ENCODE results near the gene KRTAP5-2. TPM values are rescaled to one million over a fixed set of nuclear protein-coding genes. Genes with fewer than 3 reads are reported as not detected.

The KRTAP5-2 gene
- total RNA-seq, 1 experiment from 2014 or later = 0.26 TPM

DNA sequence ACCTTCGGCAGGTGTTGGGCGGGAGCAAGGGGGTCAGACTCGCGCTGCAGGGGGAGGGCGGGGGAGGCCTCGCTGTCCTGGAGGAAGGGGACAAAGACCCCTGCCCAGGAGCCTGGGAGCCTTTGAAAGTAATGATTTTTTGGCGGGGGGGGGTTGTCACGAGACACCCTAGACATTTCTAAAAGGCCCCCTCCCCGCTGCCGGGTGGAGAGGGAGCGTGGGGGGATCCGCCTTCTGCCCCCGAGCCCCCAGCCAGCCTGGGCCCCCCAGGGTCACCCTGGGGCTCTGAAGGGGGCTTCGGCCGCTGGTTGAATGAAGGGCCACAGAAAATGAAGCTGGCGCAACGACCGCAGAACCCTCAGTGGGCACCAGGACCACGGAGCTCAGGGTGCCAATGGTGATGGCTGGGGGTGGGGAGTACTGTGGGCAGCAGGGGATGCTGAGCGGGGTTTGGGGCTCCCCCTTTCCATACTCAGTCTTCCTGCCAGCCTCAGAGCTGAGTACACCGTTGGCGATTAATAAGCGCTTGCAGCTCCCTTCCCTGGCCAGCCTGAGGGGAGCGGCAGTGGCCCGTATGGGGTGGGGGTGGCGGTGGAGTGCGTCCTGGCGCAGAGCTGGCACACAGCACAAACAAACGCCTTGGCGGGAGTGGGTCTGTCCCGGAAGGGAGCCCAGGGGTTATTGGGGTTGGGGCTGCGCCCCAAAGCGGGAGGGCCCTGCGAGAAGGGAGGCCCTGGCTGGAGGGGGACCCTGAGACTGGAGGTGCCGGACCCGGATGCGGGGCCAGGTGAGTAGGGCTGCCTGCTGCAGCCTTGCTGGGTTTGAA is 24.8 kb downstream of the KRTAP5-2 start:
- DNase-seq (ENCODE audit: low read depth, low spot score) = no peak
- in situ Hi-C loops (cut with HindIII; ENCODE audit: low pct_unique_long_range_greater_than_20kb, low sequenced_read_pairs) = no loop called here

DNA sequence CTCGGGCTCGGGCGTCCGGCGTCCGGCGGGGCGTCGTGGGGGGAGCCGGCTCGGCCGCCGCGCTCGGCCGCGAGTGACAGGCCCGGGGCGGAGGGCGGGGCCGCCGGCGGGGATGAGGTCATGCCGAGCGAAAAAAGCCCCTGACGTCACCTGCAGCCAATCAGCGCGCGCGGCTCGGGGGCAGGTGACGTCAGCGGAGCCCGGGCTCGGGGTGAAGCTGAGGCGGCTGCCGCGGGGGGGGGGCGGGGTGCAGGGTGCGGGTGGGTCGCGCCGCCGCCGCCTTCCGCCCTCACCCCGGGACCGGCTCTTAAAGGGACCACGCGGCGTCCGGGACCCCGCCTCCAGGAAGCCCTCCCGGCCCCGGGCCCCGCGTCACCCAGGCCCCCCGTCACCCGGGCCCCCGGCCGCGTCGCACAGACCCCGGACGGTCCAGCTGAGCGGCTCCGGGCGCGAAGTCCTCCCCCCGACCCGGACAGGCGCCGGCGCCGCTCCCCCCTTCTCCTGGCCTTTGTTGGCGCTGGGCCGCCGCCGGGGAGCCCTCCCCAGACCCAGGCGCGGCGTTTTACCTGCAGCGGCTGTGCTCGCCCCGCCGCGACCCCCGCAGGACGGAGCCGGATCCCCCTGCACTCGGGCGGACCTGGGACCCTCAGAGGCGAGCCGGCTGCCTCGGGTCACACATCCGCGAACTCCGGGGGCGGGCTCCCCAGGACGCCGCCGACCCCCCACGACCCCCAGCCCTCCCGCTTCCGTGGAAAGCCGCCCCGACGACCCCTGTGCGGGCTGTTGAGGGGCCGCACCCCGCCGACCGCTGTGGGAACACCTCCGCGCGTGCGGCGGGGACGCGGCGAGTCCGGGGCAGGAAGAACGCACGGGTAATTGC is 25.7 kb downstream of the KRTAP5-2 start, which contains the start of gene DUSP8:
Gene DUSP8 (minus strand): TSS at position 75 of the 880 bp plus-strand sequence. CDS start 6,445 bp downstream, outside the sequence.
- DNase-seq (ENCODE audit: low read depth, low spot score) = peak; percentile 67
- in situ Hi-C loops (cut with HindIII; ENCODE audit: low pct_unique_long_range_greater_than_20kb, low sequenced_read_pairs) = no loop called here

GRCh38 chr11:1571760-1572196 is 26.3 kb downstream of the KRTAP5-2 start:
- DNase-seq (ENCODE audit: low read depth, low spot score) = no peak
- in situ Hi-C loops (cut with HindIII; ENCODE audit: low pct_unique_long_range_greater_than_20kb, low sequenced_read_pairs) = no loop called here

DNA sequence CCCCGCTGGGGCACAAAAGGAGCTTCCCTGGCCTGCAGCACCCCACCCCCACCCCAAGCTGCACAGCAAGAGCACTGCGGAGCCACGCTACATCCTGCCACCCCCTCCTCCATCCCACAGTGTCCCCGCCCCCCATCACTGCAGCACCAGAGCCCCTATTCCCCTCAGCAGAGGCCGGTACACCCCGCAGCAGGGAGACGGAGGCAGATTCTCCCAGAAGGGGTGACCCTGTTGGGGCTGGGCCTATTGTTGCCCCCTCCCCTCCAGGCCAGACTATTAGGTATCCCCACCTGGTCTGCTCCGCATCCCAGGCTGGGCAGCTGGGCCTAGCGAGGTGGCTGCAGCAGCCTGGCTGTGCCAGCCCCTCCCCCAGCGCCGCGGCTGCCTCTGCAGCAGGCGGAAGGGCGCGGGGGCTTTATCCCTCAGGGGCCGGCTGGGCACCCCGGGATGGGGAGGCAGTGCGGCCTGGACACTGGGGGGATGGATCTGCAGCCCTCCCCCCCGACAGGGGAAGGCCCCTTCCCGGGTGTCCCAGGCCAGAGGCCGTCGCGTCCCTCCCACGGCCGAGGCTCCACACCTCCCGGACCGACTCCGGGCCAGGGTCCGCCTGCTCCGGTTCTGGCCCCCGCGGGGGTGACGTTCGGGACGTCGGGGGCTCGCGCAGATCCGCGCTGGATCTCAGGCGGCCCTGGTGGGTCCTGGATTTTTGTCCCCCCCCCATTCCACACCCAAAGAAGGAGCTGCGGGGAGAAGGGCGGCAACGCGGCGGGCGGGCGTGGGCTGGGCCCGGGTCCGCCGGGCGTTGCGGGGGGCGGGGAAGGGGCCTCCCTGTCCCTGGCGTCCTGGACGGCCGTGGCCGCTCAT is 27.0 kb downstream of the KRTAP5-2 start:
- in situ Hi-C loops (cut with HindIII; ENCODE audit: low pct_unique_long_range_greater_than_20kb, low sequenced_read_pairs) = no loop called here
- no peak for DNase-seq (ENCODE audit: low read depth, low spot score)

- DNase-seq (ENCODE audit: low read depth, low spot score) = no peak
- in situ Hi-C loops (cut with HindIII; ENCODE audit: low pct_unique_long_range_greater_than_20kb, low sequenced_read_pairs) = no loop called here
These were observed 27.6 kb downstream of the KRTAP5-2 start for GRCh38 chr11:1570531-1570895.

DNA sequence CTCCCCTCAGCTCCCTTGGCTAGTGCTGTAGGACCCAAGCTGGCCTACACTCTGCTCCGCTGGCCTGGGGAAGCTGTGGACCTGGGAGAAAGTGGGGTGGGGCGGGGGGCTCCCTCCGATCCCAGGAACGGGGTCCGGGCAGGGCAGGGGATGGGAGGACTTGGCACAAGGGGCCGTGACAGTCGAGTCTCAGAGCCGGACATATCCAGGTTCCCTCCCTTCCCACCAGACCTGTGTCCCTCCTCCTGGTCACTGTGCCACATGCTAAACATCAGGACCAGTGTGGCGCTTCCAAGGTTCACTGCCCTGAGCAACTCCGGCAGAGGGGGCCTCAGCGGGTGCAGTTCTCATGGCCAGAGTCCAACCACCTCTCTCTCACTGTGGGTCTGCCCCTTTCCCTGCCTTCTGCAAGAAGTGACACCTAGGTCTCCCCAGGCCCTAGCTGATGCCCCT is 28.1 kb downstream of the KRTAP5-2 start:
- DNase-seq (ENCODE audit: low read depth, low spot score) = no peak
- in situ Hi-C loops (cut with HindIII; ENCODE audit: low pct_unique_long_range_greater_than_20kb, low sequenced_read_pairs) = no loop called here

- no peak for DNase-seq (ENCODE audit: low read depth, low spot score)
- in situ Hi-C loops (cut with HindIII; ENCODE audit: low pct_unique_long_range_greater_than_20kb, low sequenced_read_pairs) = no loop called here
These were observed 28.8 kb downstream of the KRTAP5-2 start for GRCh38 chr11:1569251-1569780.

DNA sequence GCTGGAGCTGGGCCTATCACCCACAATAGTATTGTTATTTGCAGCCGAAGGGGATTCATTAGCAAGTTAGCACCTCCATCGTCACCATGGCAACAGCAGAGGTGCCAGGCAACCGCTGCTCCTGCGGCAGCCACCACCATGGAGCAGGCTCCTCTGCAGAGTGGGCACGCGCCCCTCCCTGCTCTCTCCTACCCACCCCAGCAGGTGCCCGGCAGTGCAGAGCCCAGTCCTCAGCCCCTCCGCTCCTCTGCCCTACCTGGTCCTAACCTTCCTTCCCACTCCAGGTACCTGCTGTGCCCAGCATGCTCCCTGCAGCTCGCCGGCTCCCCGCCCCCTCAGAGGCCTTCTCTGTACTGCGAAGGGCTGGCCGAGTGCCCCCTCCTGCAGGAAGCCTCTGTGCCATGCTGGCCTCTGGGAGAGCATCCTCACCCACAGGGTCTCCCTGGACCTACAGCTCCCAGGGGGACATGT is 29.6 kb downstream of the KRTAP5-2 start:
- in situ Hi-C loops (cut with HindIII; ENCODE audit: low pct_unique_long_range_greater_than_20kb, low sequenced_read_pairs) = no loop called here
- no peak for DNase-seq (ENCODE audit: low read depth, low spot score)

- in situ Hi-C loops (cut with HindIII; ENCODE audit: low pct_unique_long_range_greater_than_20kb, low sequenced_read_pairs) = no loop called here
- DNase-seq (ENCODE audit: low read depth, low spot score) = no peak
These were observed 30.4 kb downstream of the KRTAP5-2 start for GRCh38 chr11:1567721-1568100.

- DNase-seq (ENCODE audit: low read depth, low spot score) = no peak
- in situ Hi-C loops (cut with HindIII; ENCODE audit: low pct_unique_long_range_greater_than_20kb, low sequenced_read_pairs) = no loop called here
These were observed 30.9 kb downstream of the KRTAP5-2 start for GRCh38 chr11:1567052-1567720.

DNA sequence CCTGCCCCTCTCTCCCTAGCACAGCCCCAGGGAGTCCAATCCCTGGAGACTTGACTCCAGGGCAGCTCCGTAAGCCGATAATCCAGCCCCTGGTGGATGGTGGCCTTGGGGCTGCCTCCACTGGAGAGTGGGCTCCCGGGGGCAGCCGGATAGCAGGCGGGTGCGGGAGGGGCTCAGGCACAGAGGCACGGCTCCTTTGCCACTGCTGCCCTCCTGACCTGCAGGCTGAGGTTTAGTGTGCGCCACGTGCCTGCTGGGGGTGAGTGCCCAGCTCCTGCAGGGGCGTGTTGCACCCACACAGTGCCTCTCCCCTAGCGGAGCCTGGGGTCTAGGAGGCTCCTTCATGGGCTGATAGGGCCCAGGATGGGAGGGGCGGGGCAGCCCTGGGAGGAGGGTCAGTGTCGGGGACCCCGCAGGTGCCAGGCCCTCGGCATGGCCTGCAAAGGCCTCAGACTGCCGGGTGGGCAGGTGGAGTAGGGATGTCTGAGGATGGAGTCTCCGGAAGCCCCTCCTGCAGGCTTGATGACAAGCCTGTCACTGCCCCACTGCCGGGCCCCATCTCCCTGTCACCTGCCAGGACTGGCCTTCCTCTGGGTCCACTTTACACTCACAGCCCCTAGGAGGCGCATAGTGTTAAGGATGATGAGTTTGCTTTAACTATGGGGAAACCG is 31.6 kb downstream of the KRTAP5-2 start:
- no peak for DNase-seq (ENCODE audit: low read depth, low spot score)
- in situ Hi-C loops (cut with HindIII; ENCODE audit: low pct_unique_long_range_greater_than_20kb, low sequenced_read_pairs) = no loop called here

DNA sequence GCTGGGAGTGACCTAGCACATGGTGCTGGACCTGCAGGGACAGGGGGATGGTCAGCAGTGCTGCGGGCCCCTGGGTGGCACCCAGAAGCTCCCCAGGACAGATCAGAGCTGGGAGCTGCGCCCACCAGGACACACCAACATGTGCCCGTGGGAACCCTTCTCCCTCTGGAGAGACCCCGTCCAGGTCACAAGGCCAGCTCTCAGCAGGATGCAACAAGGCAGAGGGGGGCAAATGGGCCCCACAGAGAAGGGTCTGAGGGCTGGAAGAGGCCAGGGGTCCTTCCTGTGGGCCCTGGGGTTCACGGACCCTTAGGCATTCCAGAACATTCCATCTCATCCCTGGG is 32.2 kb downstream of the KRTAP5-2 start:
- in situ Hi-C loops (cut with HindIII; ENCODE audit: low pct_unique_long_range_greater_than_20kb, low sequenced_read_pairs) = no loop called here

DNA sequence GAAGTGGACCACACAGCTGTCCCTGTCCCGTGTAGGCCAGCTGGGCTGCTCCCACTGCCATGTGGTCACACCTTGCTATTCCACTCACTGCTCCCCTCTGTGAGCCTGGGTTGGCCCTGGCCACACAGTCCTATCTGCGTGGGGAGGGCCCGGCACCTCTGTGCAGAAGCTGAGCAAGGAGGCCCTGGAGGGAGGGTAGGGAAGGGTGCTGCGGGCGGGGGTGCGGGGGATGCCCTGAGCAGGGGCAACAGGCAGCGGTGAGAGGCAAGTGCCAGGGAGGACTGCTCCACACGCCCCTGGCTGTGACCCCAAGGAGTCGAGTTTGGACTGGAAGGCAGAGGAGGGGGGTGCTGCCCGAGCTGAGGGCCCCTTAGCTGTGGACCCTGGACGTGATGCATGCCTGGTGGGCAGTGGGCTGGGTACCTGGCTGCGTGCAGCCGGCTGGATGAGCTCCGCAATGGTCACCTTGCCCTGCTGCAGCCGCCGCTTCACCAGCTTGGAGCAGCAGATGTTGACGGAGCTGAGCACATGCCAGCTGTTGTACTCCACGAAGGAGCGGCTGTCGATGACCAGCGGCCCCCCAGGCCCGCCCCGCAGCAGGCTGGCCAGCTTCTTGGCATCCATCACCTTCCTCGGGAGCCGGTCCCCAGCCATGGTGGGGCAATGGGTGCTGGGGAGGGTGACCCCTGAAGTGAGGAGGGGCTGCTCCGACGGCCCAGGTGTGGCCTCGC is 32.8 kb downstream of the KRTAP5-2 start:
- no peak for DNase-seq (ENCODE audit: low read depth, low spot score)
- in situ Hi-C loops (cut with HindIII; ENCODE audit: low pct_unique_long_range_greater_than_20kb, low sequenced_read_pairs) = no loop called here

More for the DNA sequence above, 32.2 kb downstream of the KRTAP5-2 start:
- DNase-seq (ENCODE audit: low read depth, low spot score) = no peak

GRCh38 chr11:1564535-1565172 is 33.4 kb downstream of the KRTAP5-2 start:
- in situ Hi-C loops (cut with HindIII; ENCODE audit: low pct_unique_long_range_greater_than_20kb, low sequenced_read_pairs) = no loop called here
- no peak for DNase-seq (ENCODE audit: low read depth, low spot score)

DNA sequence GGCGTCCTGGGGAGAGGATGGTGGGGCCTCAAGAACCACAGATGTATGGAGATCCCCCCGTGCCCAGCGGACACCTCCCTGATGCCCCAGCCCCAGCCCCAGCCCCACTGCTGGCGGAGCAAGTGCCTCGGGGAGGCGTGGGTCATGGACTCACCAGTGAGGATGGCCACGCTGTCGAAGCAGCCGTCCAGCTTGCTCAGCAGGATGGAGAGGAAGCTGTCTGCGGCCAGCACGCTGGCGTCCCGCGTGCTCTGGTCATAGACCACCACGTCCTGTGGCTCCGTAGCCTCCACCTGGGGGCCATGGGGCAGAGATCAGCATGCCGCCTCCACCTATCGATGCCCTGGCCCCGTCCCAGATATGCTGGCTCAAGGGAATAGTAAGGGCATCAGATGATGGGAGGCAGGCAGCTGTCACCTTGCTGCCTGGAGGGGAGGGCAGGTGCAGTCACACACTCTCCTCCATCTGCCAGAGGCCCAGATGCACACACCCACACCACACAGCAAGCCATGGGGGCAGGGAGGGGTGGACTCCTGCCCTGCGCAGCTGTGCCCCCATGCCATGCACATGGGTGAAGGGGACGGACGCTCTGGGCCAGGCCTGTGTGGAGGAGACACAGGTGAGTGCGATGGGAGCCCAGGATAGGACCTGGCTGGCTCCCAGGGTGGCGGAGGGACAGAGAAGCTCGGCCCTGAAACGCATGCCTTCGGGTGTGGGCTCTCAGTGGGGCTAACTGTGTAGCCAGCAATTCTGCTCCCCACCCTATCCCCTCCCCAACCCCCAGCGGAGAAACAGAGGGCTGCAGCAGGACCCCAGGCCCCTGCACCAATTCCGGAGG is 34.2 kb downstream of the KRTAP5-2 start:
- DNase-seq (ENCODE audit: low read depth, low spot score) = no peak
- in situ Hi-C loops (cut with HindIII; ENCODE audit: low pct_unique_long_range_greater_than_20kb, low sequenced_read_pairs) = no loop called here

Measured in SK-MEL-5 (cell line).